Activated CD8-positive, alpha-beta memory T cell treated with anti-CD3 and anti-CD28 coated beads, Interleukin-2, amount 10 ng/mL, durations not matched to agents 7 days and 5 days (primary cell): ENCODE measurements around the gene LRCH4. TPM values are rescaled to one million over a fixed set of nuclear protein-coding genes. Genes with fewer than 3 reads are reported as not detected.
A peak's percentile ranks its signal among the peaks of the same experiment; 100 is the strongest.
"Not testable (repeated sequence)": the region's sequence is repeated elsewhere in the genome, so short reads cannot be mapped to it uniquely, and the experiment has no call there.

ENCODE experiments used
- ATAC-seq: fragments of 150-1000 bp; cut with Tn5 transposase; one replicate; pipeline ENCODE4 v1.10.0; 2021; ENCODE audit warnings: moderate library complexity
- CTCF ChIA-PET: fragments of 350-600 bp; sonication (Branson Sonifier 250); formaldehyde crosslinking; loops from one replicate; lab custom pipeline; 2021; ENCODE audit warnings: antibody characterized with exemption; lab: Charles Lee
- DNase-seq: peaks from one replicate; pipeline ENCODE4 v3.0.0-alpha.2; 2020
- H3K27ac Mint-ChIP-seq: one replicate; pipeline ENCODE4 v1.8.0; 2021; ENCODE audit warnings: mild to moderate bottlenecking, mixed read lengths
- H3K27me3 Mint-ChIP-seq: one replicate; pipeline ENCODE4 v1.8.0; 2021; ENCODE audit warnings: mixed read lengths
- H3K36me3 Mint-ChIP-seq: one replicate; pipeline ENCODE4 v1.8.0; 2021; ENCODE audit warnings: mild to moderate bottlenecking, mixed read lengths
- H3K4me1 Mint-ChIP-seq: one replicate; pipeline ENCODE4 v1.8.0; 2021; ENCODE audit warnings: mixed read lengths
- H3K4me3 Mint-ChIP-seq: one replicate; pipeline ENCODE4 v1.8.0; 2021; ENCODE audit warnings: mild to moderate bottlenecking, moderate library complexity, mixed read lengths
- H3K9me3 Mint-ChIP-seq: one replicate; pipeline ENCODE4 v1.8.0; 2022; ENCODE audit warnings: low read depth, mixed read lengths
- total RNA-seq, 2 experiments: library from RNA; stranded (reverse); gene quantifications; one replicate each; pipeline ENCODE4 v1.2.3, GENCODE V29; 2021

Gene LRCH4
- total RNA-seq, 2 experiments from 2014 or later, result 155 to 178 TPM

DNA sequence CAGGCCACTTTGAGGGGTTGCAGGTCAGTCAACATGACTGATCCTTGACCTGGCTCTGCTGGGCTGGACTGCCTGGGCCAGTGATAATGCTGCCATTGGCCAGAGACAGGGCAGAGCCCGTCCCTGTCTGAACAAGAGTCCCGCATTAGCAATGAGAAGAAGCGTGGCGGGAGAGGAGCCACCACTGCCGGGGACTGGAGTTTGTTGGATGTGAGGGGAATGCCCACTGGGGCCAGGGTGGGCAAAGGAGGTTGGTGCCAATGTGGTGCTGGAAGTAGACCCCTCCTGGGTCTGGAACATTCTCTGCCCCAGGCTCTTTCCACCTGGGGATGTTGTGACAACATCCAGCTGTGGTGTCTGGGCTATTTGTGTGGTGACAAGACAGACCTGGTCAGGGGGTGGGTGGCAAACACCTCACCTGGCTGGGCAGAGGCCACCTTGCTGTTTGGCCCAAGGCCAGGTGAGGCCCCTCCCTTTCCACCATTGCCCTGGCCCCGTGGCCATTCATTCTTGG is 19.9 kb downstream of the LRCH4 start:
- Mint-ChIP-seq H3K4me3 (no peak overlapping the region), H3K27me3 (no peaks in the 10 kb centered on the region), H3K4me1 (peaks cover 44% of the 10 kb centered on the region), H3K9me3 (no peaks in the 10 kb centered on the region), H3K36me3 (peaks cover 12% of the 10 kb centered on the region), H3K27ac (peak overlapping the region; percentile 54)
- DNase-seq, result no peak
- no peak for ATAC-seq
- CTCF ChIA-PET, result interaction anchor here (0.6 to 11.4 kb wide), 11 partner anchors 17 to 159 kb away, joined by 3 to 154 read pairs (median 4); partner anchors contain the start of genes FBXO24, GIGYF1, LRCH4 and NYAP1

DNA sequence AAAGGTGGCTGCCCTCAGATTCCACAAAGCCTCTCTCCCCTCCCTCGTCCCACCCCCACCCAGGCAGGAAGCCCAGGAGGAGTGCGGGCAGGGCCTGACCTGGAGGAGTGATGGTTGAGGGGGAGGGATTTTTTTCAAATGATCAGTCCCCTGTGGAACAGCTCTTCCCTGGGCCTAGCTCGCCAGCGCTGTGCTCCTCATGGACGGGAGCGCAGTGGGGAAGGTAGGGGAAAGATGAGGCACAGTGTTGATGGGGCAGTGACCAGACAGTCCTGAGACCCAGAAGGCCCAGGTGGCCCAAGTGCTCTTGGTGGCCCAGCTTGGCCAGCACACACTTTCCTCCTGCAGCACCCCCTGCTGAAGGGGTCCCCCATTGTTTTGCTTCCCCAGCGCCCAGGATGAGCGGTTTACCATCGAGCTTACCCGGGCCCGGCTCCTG is 20.8 kb downstream of the LRCH4 start:
- Mint-ChIP-seq H3K4me3 (no peak overlapping the region), H3K4me1 (peaks cover 37% of the 10 kb centered on the region), H3K36me3 (peaks cover 12% of the 10 kb centered on the region), H3K27ac (no peak overlapping the region), H3K9me3 (no peaks in the 10 kb centered on the region), H3K27me3 (no peaks in the 10 kb centered on the region)
- DNase-seq (no peak), ATAC-seq (no peak)
- CTCF ChIA-PET, result interaction anchor here (0.7 to 11.4 kb wide), 17 partner anchors 10 to 426 kb away, joined by 3 to 154 read pairs (median 4); partner anchors contain the start of genes FBXO24, GIGYF1, GNB2 and LRCH4

DNA sequence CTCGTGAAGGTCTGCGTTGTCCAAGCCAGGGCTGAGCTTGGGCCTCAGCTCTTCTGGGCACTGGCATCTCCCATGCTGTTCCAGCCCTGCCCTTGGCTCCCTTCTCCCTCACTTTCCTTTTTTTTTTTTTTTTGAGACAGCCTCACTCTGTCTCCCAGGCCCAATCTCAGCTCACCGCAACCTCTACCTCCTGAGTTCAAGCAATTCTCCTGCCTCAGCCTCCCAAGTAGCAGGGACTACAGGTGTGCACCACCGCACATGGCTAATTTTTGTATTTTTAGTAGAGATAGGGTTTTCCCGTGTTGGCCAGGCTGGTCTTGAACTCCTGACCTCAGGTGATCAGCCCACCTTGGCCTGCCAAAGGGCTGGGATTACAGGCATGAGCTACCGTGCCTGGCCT is 21.5 kb downstream of the LRCH4 start:
- H3K36me3 Mint-ChIP-seq, result peaks cover 13% of the 10 kb centered on the region
- H3K27ac Mint-ChIP-seq, result not testable (repeated sequence)
- CTCF ChIA-PET, result interaction anchor here (0.7 to 11.4 kb wide), 28 partner anchors 10 to 426 kb away, joined by 3 to 154 read pairs (median 4); partner anchors contain the start of genes FBXO24, GIGYF1, GNB2 and LRCH4

DNA sequence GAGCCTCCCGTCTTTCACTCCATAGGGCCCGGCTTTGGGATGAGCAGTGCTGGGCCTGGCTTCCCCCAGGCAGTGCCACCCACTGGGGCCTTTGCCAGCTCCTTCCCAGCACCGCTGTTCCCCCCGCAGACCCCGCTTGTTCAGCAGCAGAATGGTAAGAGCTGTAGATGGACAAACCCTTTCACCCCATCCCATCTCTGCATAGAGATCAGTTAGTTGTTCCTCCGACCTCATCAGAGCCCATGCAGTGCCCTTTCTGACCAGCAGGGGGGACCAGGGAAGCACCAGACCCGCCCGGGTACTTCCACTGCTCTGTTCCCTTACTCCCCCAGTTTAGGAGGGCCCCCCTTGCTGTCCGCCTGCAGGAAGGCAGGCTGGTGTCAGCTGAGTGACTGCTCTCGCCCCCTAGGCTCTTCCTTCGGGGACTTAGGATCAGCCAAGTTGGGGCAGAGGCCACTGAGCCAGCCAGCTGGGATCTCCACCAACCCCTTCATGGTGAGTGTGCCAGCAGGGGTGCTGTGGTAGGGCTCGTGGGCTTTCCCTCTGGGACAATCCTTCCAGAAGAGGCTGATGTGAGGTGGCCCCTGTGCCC is 22.0 kb downstream of the LRCH4 start:
- Mint-ChIP-seq H3K4me3 (no peak overlapping the region), H3K9me3 (no peaks in the 10 kb centered on the region), H3K27ac (peak overlapping the region; percentile 44), H3K4me1 (peaks cover 31% of the 10 kb centered on the region), H3K27me3 (no peaks in the 10 kb centered on the region), H3K36me3 (peaks cover 16% of the 10 kb centered on the region)
- peak; percentile 87 for DNase-seq
- ATAC-seq, result peak; percentile 62
- CTCF ChIA-PET, result interaction anchor here (0.7 to 11.4 kb wide), 29 partner anchors 9 to 425 kb away, joined by 3 to 154 read pairs (median 4); partner anchors contain the start of genes FBXO24, GIGYF1, GNB2 and LRCH4

More for the DNA sequence above, 21.5 kb downstream of the LRCH4 start:
- not testable (repeated sequence) for ATAC-seq, H3K9me3 Mint-ChIP-seq, H3K4me3 Mint-ChIP-seq, DNase-seq, H3K27me3 Mint-ChIP-seq
- peaks cover 36% of the 10 kb centered on the region for H3K4me1 Mint-ChIP-seq

DNA sequence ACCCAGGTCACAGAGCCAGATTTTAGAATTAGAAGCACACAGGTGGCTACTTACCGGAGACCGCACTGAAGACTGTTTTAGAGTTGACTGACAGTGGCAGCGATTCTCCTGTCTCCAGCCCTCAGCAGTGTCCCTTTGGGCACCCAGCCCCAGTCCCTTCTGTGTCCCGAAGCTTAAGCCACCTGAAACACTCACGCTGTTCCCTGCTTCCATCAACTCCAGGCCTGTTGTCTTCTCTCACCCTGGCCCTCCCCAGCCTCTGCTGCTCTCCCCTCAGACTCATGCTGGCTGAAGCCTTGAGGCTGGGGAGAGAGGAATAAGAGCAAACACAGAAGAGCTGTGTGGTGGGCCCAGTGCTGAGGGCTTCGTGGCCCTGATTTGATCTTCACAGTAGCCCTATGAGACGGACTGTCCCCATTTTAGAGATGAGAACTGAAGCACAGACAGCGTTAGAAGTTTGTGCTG is 22.8 kb downstream of the LRCH4 start:
- ATAC-seq (no peak), DNase-seq (no peak)
- H3K27ac Mint-ChIP-seq, result no peak overlapping the region
- CTCF ChIA-PET, result interaction anchor here (0.7 to 11.4 kb wide), 16 partner anchors 8 to 130 kb away, joined by 3 to 154 read pairs (median 4); partner anchors contain the start of genes FBXO24, GIGYF1 and LRCH4
- H3K9me3 Mint-ChIP-seq, result no peaks in the 10 kb centered on the region
- peaks cover 17% of the 10 kb centered on the region for H3K36me3 Mint-ChIP-seq
- H3K27me3 Mint-ChIP-seq, result no peaks in the 10 kb centered on the region
- H3K4me3 Mint-ChIP-seq, result no peak overlapping the region
- peaks cover 23% of the 10 kb centered on the region for H3K4me1 Mint-ChIP-seq

DNA sequence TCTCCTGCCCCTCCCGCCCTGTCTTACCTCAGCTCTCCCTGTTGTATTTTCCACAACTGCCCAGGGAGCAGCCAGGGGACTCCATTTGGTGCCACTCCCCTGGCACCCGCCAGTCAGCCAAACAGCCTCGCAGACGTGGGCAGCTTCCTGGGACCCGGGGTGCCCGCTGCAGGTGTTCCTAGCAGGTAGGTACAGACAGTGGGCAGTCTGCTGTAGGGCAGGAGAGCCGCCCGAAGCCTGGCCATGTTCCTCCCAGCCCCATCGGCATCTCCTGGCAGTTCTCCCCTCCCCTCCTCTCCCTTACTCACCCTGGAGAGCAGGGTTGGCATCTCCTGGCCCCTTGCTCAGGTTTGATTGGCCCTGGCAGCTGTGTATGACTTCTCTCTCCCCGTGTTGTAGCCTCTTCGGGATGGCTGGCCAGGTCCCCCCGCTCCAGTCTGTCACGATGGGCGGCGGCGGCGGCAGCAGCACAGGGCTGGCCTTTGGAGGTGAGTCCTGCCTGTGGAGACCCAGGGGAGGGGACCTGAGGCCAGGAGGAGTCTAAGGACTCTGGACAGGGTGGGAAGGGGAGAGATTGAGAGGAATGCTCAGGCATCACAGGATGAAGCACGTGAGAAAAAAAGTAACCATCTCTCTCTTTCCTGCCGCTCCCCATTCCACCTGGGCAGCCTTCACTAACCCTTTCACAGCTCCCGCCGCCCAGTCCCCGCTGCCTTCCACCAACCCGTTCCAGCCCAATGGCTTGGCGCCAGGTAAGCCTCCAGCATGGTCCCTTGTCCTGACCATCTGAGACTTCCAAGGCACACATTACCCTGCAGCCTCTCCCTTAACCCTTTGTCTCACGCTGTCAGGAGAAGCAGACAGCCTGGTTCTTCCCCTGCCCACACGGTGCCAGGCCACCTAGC is 23.5 kb downstream of the LRCH4 start:
- CTCF ChIA-PET, result interaction anchor here (1.0 to 11.4 kb wide), 7 partner anchors 8 to 129 kb away, joined by 4 to 158 read pairs (median 10); partner anchors contain the start of genes FBXO24 and LRCH4
- H3K4me1 Mint-ChIP-seq, result peaks cover 16% of the 10 kb centered on the region
- no peak for ATAC-seq

DNA sequence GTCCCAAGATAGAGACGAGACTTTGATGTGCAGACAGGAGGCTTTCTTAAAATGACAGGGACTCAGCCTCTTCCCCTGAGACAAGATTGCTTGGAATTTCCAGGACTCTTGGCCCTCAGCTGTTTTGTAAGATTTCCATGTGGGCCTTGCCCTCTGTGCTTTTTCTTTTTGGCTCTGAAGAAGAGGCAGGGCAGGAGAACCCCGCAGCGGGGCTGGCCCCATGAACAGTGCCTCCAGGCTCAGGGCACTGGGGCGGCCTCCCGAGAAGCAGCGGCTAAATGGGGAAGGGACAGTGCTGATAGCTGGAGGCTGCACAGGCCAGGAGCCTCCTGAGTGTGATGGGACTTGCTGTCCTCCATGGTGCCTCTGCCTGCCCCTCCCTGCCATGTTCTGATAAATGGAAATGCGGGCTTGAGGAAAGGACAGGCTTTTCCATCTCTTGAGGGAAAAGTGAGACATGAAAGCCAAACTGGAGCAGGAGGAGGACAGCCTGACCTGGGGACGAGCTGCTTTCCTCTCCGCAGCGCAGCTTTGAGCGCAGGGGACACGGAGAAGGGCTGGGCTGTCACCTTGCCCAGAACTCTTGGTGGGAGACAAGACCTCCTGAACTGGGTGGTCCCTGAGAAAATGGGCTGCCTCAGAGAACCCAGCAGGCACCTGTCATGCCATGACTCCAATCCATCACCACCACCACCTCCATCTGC is 24.3 kb downstream of the LRCH4 start:
- DNase-seq, result no peak
- Mint-ChIP-seq H3K27me3 (no peaks in the 10 kb centered on the region), H3K4me3 (no peak overlapping the region), H3K9me3 (no peaks in the 10 kb centered on the region), H3K27ac (no peak overlapping the region), H3K4me1 (peaks cover 8% of the 10 kb centered on the region), H3K36me3 (peaks cover 22% of the 10 kb centered on the region)
- CTCF ChIA-PET, result interaction anchor here (1.0 to 11.4 kb wide), 6 partner anchors 8 to 130 kb away, joined by 4 to 158 read pairs (median 58); partner anchors contain the start of genes FBXO24, LRCH4, NYAP1 and TSC22D4
- no peak for ATAC-seq

More for the DNA sequence above, 23.5 kb downstream of the LRCH4 start:
- peaks cover 20% of the 10 kb centered on the region for H3K36me3 Mint-ChIP-seq
- DNase-seq, result no peak
- no peak overlapping the region for H3K4me3 Mint-ChIP-seq
- H3K27ac Mint-ChIP-seq, result no peak overlapping the region
- H3K9me3 Mint-ChIP-seq, result no peaks in the 10 kb centered on the region
- no peaks in the 10 kb centered on the region for H3K27me3 Mint-ChIP-seq

DNA sequence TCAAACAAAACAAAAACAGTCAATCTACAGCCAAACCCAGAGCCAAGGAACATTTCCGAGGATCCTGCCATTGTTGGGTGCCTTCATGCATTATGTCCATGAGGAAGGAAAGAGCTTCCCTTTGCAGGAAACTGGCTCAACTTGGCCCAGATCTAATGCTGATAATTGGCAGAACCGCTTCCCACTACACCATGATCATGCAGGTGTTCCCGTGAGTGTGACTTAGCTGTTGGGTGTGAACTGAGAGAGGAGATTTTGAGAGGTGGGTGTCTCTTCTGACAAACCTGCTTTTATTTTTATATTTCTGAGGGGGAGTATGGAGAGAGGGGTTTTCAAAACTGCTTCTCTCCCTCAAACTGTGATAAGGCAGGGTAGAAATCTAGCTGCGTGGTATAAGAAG is 26.8 kb downstream of the LRCH4 start:
- no peaks in the 10 kb centered on the region for H3K27me3 Mint-ChIP-seq
- peaks cover 23% of the 10 kb centered on the region for H3K4me1 Mint-ChIP-seq
- H3K9me3 Mint-ChIP-seq, result no peaks in the 10 kb centered on the region
- H3K27ac Mint-ChIP-seq, result peak overlapping the region; percentile 28
- peaks cover 31% of the 10 kb centered on the region for H3K36me3 Mint-ChIP-seq
- no peak overlapping the region for H3K4me3 Mint-ChIP-seq
- DNase-seq (no peak), ATAC-seq (no peak)
- CTCF ChIA-PET, result interaction anchor here (0.7 to 11.4 kb wide), 32 partner anchors 10 to 633 kb away, joined by 3 to 158 read pairs (median 8); partner anchors contain the start of genes AGFG2, FBXO24, LRCH4 and NYAP1

DNA sequence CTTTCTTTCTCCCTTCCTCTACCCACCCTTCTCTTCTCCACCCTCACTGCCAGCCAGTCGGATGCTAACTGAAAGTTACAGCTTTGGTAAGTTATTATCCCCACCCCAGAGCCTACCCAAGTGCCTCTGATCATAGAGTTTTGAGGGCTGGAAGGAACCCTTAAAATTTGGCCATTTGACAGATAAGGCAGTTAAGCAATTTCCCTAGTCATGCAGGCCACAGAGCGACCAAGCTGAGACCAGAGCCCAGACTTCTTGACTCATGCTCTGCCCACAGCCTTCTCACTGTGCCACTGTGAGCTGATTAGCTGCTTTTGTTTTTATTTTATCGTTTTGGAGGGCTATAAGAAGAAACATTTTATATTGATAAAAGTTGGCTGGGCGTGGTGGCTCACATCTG is 29.4 kb downstream of the LRCH4 start:
- DNase-seq, result no peak
- Mint-ChIP-seq H3K27me3 (no peaks in the 10 kb centered on the region), H3K9me3 (no peaks in the 10 kb centered on the region), H3K4me1 (peaks cover 28% of the 10 kb centered on the region), H3K27ac (peak overlapping the region; percentile 42), H3K36me3 (peaks cover 38% of the 10 kb centered on the region), H3K4me3 (no peak overlapping the region)
- CTCF ChIA-PET, result interaction anchor here (5.0 to 8.3 kb wide), 3 partner anchors 10 to 87 kb away, joined by 21 to 158 read pairs (median 102); partner anchors contain the start of genes NYAP1 and TSC22D4
- ATAC-seq, result no peak

DNA sequence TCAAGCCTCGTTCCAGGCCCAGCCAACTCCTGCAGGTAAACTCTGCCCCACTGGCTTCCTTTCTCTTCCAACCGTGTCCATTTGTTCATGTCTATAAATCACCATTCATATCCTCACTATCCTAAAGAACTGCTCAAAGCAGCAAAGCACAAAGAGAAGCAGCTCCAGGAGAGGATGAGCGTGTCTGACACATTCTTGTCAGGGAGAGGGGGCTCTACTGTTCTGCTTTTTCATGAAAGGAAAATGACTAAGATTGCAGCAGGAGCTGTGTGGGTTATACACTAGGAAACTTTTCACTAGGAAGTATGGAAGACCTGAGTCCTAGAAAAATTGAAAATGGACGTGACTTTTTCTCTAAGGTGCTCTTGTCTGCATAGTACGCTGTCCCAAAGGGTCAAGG is 30.2 kb downstream of the LRCH4 start:
- no peaks in the 10 kb centered on the region for H3K27me3 Mint-ChIP-seq
- CTCF ChIA-PET, result interaction anchor here (0.8 to 8.3 kb wide), 8 partner anchors 8 to 296 kb away, joined by 3 to 158 read pairs (median 8); partner anchors contain the start of genes FBXO24, NYAP1 and TSC22D4
- DNase-seq (no peak), ATAC-seq (no peak)
- peaks cover 28% of the 10 kb centered on the region for H3K4me1 Mint-ChIP-seq
- H3K4me3 Mint-ChIP-seq, result no peak overlapping the region
- peak overlapping the region; percentile 50 for H3K27ac Mint-ChIP-seq
- H3K9me3 Mint-ChIP-seq, result no peaks in the 10 kb centered on the region
- peaks cover 40% of the 10 kb centered on the region for H3K36me3 Mint-ChIP-seq

DNA sequence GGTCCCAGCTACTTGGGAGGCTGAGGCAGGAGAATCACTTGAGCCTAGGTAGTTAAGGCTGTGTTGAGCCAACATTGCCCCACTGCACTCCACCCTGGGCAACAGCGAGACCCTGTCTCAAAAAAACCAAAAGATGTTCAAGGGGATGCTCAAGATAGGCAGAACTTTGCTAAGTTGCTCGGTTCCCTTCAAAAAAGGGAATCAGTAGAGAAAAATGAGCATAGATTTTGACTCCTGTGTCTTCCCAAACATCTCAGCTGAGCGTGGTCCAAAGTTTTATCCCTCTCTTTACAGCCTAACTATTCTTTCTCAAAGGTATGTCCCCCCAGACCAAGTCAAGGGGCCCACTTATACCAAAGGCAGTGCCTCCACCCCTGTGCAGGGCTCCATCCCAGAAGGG is 32.9 kb downstream of the LRCH4 start:
- ATAC-seq (no peak), DNase-seq (no peak)
- Mint-ChIP-seq H3K4me1 (peaks cover 50% of the 10 kb centered on the region), H3K36me3 (peaks cover 50% of the 10 kb centered on the region), H3K27ac (no peak overlapping the region), H3K4me3 (no peak overlapping the region), H3K27me3 (no peaks in the 10 kb centered on the region), H3K9me3 (no peaks in the 10 kb centered on the region)
- CTCF ChIA-PET, result interaction anchor here (0.7 to 5.0 kb wide), 9 partner anchors 9 to 84 kb away, joined by 3 to 21 read pairs (median 3); partner anchors contain the start of gene AGFG2

DNA sequence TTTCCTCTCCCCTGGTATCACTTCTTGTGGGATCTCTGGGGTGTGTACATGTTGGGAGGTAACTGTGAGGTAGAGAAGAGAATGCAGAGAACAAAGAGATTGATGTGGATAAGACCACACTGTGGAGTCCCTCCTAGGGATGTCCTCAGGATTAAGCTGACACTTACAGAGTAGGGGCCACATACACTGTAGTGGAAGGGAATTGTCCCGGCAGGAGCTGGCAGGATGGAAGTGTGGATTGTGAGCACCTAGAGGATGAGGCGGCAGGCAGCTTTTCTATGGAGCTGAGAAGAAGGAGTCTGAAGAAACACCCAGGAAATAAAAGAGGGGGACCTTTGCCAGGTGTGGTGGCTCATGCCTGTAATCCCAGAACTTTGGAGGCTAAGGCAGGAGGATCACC is 33.4 kb downstream of the LRCH4 start:
- CTCF ChIA-PET, result interaction anchor here (1.0 to 11.5 kb wide), 6 partner anchors 6 to 71 kb away, joined by 3 to 158 read pairs (median 3); partner anchors contain the start of gene AGFG2
- Mint-ChIP-seq H3K9me3 (no peaks in the 10 kb centered on the region), H3K4me3 (no peak overlapping the region), H3K27ac (peak overlapping the region; percentile 20), H3K36me3 (peaks cover 51% of the 10 kb centered on the region), H3K27me3 (no peaks in the 10 kb centered on the region), H3K4me1 (peaks cover 55% of the 10 kb centered on the region)
- no peak for DNase-seq
- no peak for ATAC-seq
